GM19328 (cell line): ENCODE data around the gene RNF217.

Experiments
- ATAC-seq: cut with Tn5 transposase; IDR thresholded peaks from one replicate; pipeline ENCODE4 v1.9.1; 2021; ENCODE audit warnings: mild to moderate bottlenecking, moderate library complexity; ENCODE audit not compliant: unreplicated experiment

The RNF217 gene

DNA sequence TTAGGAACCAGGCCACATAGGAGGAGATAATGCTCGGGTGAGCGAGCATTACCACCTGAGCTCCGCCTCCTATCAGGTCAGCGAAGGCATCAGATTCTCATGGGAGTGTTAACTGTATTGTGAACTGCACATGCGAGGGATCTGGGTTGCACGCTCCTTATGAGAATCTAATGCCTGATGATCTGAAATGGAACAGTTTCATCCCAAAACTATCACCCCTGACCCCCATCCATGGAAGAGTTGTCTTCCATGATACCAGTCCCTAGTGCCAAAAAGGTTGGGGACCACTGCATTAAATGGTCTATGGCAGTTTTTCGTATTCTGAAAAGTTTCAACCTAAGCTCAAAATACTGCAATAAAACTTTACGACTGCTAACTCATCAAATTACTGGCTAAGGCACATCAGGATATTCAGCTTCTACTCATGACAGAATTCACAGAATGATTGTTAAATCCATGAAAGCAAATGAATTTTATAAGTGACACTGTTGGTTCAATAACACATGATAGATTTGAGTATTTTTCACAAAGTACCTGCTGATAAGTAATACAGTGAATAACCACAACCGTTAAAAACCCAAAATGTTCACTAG is 25.9 kb downstream of the RNF217 start:
- ATAC-seq, result no peak

DNA sequence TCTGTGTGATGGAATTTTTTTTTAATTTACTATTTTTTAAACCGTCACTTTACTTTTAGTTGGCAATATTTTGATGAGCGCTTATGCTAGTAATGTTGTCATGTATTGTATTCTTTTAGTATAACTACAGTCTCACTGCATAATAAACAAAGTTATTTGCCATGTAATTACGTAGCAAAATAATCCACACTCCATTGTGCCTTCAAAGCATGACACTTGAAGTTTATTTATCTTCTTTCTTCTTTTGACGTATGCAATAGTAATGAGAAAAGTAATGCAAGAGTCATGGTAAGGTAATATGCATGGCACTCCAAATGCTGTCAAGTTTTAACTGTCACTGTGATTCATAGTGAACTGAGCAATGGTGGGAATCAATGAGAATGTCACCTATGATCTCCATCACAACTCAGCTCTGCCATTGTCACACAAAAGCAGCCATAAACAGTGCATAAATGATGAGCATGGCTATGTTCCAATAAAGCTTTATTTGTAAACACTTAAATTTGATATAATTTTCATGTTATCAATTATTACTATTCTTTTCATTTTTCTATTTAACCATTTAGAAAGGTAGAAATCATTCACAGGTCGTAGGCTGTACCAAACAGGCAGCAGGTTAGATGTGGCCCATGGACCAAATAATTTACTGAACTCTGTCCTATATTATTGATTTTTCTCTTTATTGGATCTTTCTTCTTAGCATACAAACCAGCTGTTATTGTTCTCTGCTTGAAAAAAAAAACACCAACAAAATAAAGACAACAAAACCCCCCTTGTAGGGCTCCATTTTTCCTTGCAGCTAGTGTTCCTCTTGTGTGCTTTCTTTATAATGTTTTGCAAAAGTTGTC is 27.1 kb downstream of the RNF217 start:
- ATAC-seq, result no peak

DNA sequence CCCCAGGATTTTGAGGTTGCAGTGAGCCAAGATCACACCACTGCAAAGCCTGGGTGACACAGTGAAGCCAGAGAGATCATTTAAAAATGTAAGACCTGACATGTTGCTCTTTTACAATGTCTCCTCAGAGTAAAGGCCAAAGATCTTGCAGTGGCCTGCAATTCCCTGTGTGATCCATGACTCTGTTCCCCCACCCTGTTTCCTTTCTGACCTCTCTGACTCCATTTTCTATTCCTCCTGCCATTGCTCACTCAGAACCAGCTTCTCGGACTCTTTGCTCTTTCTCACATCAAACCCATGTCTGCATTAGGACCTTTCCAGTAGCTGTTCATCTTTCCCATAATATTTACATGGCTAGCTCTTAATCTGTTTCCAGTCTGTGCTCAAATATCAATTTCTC is 28.8 kb downstream of the RNF217 start:
- no peak for ATAC-seq

DNA sequence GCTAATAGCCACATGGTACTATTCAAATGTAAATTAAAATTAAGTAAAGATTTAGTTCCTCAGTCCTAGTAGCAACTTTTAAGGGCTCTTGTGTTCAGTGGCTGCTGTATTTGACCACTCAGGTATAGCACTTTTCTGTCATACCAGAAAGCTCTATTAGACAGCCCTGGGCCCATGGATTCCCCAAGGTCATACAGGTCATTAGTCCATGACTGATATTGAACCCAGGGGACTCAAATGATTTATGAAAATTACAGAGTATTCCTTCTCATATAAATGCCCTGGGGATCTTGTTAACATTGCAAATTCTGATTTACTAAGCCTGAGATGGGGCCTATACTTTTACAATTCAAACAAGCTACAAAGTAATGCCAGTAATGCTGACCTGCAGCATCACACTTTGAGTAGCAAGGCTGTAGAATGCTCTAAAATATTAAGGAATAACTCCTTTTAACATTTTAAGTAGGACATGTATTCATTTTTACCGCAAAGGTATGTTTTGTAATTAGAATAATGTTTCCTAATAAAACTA is 29.6 kb downstream of the RNF217 start:
- no peak for ATAC-seq

DNA sequence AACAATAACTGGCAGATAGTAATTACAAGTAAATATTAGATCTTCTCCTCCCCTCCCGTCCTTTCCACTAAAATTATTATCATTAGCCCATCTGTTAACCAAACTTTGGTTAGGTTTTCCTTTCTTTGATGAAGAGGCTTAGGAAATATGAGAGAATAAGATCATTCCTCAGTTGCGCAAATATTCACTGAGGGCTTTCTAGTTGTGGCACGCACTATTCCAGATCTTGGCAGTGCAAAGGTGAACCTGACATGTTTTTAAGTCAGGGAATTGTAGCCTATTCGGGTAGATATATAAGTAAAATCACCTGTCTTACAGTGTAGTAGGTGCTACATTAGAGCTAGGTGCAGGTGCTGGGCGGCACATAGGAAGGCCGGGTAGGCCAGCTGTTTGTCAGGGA is 31.1 kb downstream of the RNF217 start:
- no peak for ATAC-seq

DNA sequence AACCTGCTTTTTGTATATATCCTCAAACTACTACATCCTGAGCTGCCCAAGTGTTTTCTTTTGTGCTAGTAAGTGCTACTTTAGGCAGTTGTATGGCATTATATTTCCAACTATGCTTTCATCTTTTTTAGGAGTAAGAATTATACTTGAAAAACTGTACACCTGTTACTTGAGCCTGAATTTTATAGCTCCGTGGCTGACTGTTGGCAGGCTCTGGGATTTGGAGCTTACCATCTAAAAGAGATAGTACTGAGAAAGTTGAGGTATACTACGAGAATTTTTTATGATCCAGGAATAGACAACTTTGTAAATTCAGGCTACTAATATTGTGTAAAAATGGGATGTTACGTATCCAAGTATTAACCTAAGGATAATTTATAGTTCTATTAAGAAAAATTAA is 32.4 kb downstream of the RNF217 start:
- ATAC-seq, result no peak

DNA sequence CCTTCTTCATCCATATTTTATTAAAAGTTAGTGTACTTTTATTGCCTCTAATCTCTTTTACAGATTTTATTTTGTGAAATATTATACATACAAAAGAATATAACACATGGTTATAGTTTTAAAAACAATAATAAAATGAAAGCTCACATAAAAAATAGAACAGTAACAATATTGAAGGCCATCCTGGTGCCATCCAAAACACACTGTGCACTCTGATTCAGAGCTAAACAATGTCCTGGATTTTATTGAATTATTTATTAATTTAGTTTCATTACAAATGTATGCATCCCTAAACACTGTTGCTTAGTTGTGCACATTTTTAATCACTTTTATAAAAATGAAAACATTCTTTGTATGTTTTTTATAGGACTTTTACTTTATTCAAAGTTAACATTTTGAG is 32.9 kb downstream of the RNF217 start:
- no peak for ATAC-seq

DNA sequence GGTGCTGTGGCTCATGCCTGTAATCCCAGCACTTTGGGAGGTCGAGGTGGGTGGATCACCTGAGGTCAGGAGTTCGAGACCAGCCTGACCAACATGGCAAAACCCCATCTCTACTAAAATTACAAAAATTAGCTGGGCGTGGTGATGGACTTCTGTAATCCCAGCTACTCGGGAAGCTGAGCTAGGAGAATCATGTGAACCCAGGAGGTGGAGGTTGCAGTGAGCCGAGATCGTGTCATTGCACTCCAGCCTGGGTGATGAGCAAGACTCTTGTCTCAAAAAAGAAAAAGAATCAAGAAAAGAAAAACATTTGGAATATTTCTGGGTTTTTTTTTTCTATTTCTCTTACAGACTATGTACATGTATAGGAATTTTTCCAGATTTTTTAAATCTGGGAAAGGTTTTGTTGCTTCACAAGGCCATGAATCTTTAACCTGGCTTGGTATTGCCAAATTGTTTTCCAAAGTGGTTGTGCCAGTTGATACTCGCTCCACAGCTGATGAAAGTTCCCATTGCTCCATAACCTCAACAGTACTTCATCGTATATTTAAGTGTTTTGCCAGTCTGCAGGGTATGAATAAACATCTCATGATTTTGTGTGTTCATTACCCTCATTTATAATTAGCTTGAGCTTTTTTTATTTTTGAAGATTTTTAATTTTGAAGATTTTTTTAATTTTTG is 33.5 kb downstream of the RNF217 start:
- no peak for ATAC-seq

DNA sequence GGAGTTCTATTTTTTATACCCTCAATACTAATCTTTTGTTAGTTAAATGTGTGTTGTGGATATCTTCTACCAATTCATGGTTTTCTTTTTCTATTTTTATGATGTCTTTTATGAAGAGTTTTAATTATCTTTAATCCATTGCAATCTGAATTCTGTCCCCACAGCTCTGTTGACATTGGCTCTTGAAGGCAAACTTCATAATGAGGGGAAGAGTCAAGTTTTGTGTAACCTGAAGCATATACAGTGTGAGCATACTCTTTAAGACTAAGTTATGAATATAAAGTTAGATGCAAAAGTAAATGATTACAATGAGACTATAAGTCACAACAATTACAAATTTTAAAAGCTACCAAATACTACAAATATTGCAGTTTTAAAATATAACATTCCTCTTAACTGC is 34.2 kb downstream of the RNF217 start:
- no peak for ATAC-seq

DNA sequence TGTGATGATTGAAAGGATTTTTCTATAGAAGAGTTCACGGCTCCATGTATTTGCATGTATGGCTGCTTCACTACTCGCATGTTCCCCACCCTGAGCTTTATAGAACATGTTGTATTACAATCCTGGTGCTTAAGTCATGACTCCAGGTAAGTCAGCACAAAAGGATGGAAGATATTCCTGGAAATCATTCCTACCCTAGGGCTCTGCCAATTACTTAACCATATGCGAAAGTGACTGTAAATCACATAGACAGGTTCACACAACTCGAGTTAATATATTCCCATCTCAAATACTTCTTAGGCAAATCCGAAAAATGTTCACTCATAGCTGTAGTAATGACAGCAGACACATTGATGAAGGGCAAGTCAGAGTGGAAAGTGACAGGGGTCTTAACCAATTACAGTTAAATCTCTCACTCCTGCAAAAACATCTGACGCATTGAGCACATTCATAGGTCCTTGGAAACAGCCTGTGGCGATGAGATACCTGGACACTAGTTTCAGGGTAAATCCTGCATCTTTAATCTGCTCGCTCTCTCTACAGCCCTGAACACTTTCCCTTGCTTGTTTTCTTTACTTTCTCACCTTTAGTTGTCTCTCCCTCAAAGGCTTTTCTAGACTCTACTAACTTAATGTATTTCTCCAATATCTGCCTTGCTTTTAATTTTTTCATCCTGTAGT is 35.1 kb downstream of the RNF217 start:
- ATAC-seq, result no peak

DNA sequence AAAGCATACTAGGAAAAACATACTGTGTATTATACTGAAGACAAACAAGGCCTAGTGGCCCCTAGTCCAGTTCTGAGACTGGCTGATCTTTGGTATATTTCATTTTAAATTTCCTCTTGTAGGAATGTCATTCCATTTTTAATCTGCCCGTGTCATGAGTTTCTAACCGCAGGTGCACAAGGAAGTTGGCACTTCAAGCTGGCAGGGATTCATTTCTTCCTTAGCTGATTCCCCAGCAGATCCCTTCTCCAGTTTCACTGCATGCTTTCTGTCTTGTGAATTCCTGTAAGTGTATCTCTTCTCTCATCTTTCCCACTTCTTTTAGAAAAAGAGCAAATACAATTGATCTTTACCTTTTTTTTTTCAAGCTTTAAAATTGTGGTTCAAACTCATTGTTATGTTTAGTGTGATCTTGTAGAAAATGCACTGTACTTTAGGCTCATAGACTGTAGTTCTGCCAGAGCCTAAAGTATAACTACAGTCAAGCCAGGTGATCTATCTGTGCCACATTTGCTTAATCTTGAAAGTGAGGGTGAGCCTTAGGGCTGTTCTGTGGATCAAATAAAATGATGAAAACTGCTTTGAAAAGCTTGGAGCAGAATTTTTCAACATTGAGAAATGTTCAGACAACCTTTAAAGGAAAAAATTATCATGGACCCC is 37.0 kb downstream of the RNF217 start:
- no peak for ATAC-seq

DNA sequence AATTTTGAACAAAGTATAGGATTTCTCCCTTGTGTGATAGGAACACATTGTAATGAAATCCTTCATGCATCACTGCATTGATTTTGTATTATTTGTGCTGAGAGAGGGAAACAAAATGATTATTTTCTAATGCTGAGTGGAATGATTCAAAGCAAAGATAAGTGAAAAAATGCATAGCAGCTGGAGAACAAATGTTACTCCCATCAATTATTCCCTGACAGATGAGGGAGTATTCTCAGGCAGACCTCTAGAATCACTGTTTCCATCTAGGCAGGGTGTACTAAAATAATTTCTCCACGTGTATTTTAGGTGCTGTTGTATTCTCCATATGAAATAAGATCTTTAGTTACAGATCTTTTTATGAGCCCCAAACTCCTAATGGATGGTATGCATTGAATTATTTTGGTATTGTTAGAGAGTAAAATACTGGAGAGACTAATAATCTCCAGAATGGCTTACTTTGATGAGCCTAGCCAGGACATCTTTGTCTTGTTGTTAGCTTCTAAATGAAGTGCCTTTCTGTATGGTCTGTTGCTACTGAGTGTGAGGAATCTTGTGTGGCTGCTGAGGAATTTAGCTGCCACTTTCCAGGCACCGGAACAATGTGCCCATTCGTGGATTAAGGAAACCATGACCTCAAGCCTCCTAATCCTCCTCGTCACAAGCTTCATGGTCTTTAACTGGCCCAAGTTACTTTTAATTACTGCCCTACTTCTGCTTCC is 39.6 kb downstream of the RNF217 start:
- no peak for ATAC-seq

DNA sequence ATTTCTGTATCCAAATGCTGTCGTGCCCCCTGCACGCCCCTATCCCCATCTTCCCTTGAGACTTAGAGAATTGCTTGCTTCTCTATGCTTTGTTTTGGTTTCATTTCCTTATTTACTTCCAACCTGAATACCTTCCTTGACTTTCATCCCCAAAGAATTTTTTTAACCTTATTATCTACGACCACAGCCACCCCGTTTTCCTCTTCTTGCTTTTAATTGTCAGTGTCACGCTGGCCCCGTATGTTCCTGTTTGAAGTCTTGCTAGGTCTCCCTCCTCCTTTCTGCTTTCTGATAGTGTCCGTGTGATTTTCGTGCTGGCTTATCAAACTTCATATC is 40.1 kb downstream of the RNF217 start:
- ATAC-seq, result no peak

DNA sequence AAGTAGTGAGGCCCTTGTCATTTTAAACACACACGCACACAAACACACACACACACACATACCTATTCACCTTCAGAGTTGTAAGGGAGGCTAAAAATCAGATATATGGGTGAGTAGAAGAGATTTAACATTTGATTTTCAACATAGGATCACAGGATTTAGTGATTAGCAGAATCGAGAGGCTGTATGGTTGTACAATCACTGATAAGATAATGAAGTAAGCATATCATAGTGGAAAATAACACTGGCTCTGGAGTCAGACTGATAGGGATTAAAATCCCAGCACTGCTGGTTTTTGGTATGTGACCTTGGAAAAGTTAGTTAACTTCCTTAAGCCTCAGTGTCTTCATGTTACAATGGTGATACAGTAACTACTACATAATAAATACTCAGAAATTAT is 40.8 kb downstream of the RNF217 start:
- ATAC-seq, result no peak

DNA sequence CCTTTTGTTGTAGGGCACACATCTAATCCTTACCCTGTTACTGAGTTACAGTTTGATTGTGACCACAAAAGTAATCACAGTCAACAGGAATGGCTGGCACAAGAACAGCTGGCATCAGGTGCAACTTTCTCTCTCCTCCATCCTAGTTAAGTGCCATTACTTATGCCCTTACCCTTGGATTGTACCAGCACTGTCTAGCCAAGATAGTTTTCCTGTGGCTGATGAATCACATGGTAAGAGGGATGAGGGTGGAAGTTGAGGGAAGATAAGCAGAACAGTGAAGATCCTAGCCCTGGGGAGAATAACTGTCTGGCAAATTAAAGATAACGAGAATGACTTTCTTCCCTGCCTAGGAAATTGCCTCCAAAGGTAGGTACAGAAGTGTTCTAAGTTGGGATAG is 42.0 kb downstream of the RNF217 start:
- no peak for ATAC-seq

DNA sequence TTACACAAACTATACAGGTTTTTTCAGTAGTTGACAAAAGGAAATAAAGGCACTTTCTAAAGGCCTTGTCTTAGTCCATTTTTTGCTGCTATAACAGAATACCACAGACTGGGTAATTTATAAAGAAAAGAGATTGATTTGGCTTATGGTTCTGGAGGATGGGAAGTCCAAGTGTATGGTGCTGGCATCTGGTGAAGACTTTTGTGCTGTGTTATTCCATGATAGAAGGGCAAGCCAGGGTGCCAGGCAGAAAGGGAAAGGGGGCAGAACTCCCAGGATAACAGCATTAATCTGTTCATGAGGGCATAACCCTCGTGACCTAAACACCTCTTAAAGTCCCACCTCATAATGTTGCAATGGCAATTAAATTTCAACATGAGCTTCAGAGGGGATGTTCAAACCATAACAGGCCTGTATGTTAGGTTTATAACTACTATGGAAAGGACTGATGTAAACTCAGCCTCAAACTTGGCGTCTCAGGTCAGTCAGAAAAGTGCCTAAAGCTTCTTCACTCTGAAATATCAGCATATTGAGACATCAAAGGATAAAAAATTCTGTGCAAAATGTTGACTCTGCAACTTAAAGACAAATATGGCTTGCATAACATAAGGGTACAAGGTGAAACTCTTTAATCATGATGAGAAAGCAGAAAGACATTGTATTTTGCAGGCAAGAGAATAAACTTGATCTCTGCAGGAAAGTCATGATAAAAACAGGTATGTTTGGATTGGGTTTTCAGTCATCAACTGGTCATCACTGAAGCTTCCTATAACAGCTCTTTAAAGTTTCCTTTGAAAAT is 42.8 kb downstream of the RNF217 start:
- ATAC-seq, result no peak

DNA sequence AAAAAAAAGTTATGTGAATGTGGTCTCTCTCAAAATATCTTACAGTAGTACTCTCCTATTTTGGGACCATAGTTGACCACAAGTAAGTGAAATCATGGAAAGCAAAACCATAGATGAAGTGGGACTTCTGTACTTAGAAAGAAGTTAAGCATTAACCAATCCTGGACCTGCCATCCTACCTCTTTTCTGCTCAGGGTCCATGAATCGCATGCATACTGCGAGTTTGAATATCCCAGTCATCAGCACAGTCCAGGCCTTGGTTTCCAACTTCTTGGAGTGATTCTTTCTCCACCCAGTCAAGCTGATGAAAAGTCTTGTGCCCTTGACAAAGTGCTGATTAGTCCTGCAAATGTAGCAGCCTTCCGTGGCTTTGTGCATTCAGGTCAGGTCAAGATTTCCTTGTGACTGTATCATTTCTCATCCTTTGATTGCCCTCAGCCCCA is 46.0 kb downstream of the RNF217 start:
- no peak for ATAC-seq

DNA sequence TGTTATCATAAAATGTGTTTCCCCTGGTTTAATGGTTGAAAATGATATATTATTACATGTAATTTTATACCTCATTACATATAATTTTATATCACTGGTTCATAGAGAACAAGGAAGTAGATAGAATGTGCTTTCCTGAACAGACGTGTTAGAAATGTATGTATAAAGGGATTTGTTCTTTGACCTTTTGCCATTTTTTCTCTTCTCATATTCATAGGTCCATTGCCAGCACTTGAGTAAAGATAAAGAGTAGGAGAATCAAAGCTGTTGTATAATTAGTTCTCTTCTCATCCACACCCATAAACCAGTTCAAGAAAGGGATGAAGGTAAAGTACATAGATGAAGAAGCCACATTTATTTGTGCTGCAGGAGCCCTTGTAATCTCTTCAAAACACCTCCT is 46.7 kb downstream of the RNF217 start:
- ATAC-seq, result no peak

DNA sequence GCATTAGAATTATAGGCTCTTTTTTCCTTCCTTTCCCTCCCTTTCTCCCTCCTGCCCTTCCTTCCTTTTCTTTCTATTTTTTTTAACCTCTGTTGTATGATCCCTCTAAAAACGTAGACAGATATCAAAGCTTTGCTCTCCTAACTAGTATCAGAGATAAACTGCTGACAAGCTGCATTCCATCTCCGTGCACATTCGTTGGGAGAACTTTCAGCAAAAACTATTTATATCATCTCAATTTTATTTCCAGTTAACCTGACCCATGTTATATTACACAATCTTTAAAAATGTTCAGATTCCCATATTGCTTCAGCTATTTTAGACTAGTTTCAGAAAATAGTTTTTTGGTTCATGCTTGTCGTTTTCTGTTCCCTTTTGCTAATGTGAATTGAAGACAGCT is 47.3 kb downstream of the RNF217 start:
- ATAC-seq, result no peak
